PC-9 (cell line): ENCODE data around the gene GALNT1. TPM values are rescaled to one million over a fixed set of nuclear protein-coding genes. Genes with fewer than 3 reads are reported as not detected.

ENCODE experiments used
- BruUV-seq: library from RNA; stranded (reverse); fragments of 400-500 nt; replicated peaks from 2 replicates; lab custom pipeline; 2021; lab: Mats Ljungman, UMichigan
- CTCF ChIA-PET: fragments of 300-600 bp; sonication (Branson Sonifier 250); formaldehyde crosslinking; loops from one replicate; lab custom pipeline; 2022; ENCODE audit warnings: antibody characterized with exemption; lab: Charles Lee
- POLR2A ChIA-PET: fragments of 300-600 bp; sonication (Branson Sonifier 250); formaldehyde crosslinking; loops from one replicate; lab custom pipeline; 2022; ENCODE audit warnings: antibody characterized with exemption; ENCODE audit not compliant: unreplicated experiment; lab: Charles Lee
- DNase-seq, 2 experiments: peaks; one replicate each; pipeline versions ENCODE4 v3.0.0 to v3.0.0-alpha.2; 2015 to 2022; ENCODE audit warnings: mixed read lengths in 1 of 2
- H2AFZ ChIP-seq: fragments of 200-600 bp; sonication (generic); 2 replicates; pipeline ENCODE4 v1.8.1; 2017; ENCODE audit warnings: antibody characterized with exemption
- H3F3A ChIP-seq: fragments of 200-600 bp; sonication (generic); 2 replicates; pipeline ENCODE4 v1.8.1; 2017; ENCODE audit warnings: antibody characterized with exemption, mild to moderate bottlenecking, low read depth; ENCODE audit not compliant: insufficient read depth
- H3K27ac ChIP-seq: fragments of 200-600 bp; sonication (generic); 2 replicates; pipeline ENCODE4 v1.6.1; 2016; ENCODE audit warnings: mixed run types
- H3K27me3 ChIP-seq: fragments of 200-600 bp; sonication (generic); 2 replicates; pipeline ENCODE4 v1.6.1; 2016; ENCODE audit warnings: low read depth, mixed run types; ENCODE audit not compliant: insufficient read depth
- H3K36me3 ChIP-seq: fragments of 200-600 bp; sonication (generic); 2 replicates; pipeline ENCODE4 v1.6.1; 2016; ENCODE audit warnings: low read depth, mixed run types
- H3K4me1 ChIP-seq: fragments of 200-600 bp; sonication (generic); replicated peaks from 2 replicates; pipeline ENCODE4 v1.6.1; 2016; ENCODE audit warnings: mixed run types; ENCODE audit not compliant: insufficient read depth
- H3K4me2 ChIP-seq: fragments of 200-600 bp; sonication (generic); 2 replicates; pipeline ENCODE4 v1.6.1; 2017; ENCODE audit warnings: mixed run types
- H3K4me3 ChIP-seq: fragments of 200-600 bp; sonication (generic); 2 replicates; pipeline ENCODE4 v1.6.1; 2016; ENCODE audit warnings: mixed run types
- H3K79me2 ChIP-seq: fragments of 200-600 bp; sonication (generic); 2 replicates; pipeline ENCODE4 v1.6.1; 2017; ENCODE audit warnings: low read depth, mixed run types
- H3K9me2 ChIP-seq: fragments of 200-600 bp; sonication (generic); 2 replicates; pipeline ENCODE4 v1.8.1; 2017; ENCODE audit warnings: mild to moderate bottlenecking; ENCODE audit not compliant: insufficient read depth
- H3K9me3 ChIP-seq: fragments of 200-600 bp; sonication (generic); 2 replicates; pipeline ENCODE4 v1.8.1; 2016; ENCODE audit warnings: low read depth; ENCODE audit not compliant: insufficient read depth
- H4K20me1 ChIP-seq: fragments of 200-600 bp; sonication (generic); 2 replicates; pipeline ENCODE4 v1.8.1; 2017; ENCODE audit not compliant: insufficient read depth
- EZH2 ChIP-seq: fragments of 200-600 bp; sonication (generic); IDR thresholded peaks from 2 replicates; pipeline ENCODE4 v1.8.0; 2017; ENCODE audit warnings: antibody characterized with exemption, low read depth
- intact Hi-C: fragments of 100-400 bp; cut with micrococcal nuclease; formaldehyde crosslinking; loops from one replicate; pipeline ENCODE4 v1.10.0; 2022; ENCODE audit not compliant: unreplicated experiment
- total RNA-seq: library from RNA; stranded (reverse); gene quantifications from 2 replicates; pipeline ENCODE4 v1.2.3, GENCODE V29; 2021
- TF ChIP-seq, protein P1 (sequence below): fragments of 200-600 bp; sonication (generic); conservative IDR thresholded peaks from 2 replicates; pipeline ENCODE4 v1.6.1; 2017; ENCODE audit warnings: mixed run types, antibody characterized with exemption, mild to moderate bottlenecking, moderate library complexity

Gene GALNT1
- total RNA-seq, 1 experiment from 2014 or later: 88.9 TPM

DNA sequence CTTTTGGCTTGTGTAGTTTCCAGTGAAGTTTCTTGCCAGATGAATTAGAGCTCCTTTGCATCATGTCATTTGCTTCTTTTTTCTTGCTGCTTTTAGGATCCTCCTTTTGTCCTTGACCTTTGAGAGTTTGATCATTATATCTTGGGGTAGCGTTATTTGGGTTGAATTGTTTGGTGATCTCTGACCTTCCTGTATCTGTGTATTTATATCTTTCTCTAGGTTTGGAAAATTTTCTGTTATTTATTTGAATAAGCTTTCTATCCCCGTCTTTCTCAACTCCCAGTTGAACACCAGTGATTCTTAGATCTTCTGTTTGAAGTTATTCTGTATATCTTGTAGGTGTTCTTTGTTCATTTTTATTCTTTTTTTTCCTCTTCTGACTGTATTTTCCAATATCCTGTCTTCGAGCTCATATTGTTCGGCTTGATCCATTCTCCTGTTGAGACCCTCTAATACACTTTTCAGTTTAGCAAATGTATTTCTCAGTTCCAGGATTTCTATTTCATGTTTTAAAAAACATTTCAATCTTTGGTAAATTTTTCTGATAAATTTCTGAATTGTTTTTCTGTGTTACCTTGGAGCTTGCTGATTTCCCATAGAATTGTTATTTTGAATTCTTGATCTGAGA, 20.8 kb downstream of the GALNT1 start:
- Histone ChIP-seq H4K20me1 (no peaks in the 10 kb centered on the region), H3K9me3 (peaks cover 4% of the 10 kb centered on the region; the same call in 1 of the 2 replicates), H3K79me2 (peaks cover 68% of the 10 kb centered on the region), H3K27ac (no peak overlapping the region), H2AFZ (no peak overlapping the region), H3K9me2 (no peaks in the 10 kb centered on the region), H3K4me2 (no peak overlapping the region), H3K4me1 (no peaks in the 10 kb centered on the region; the same call in 1 of the 2 replicates), H3F3A (no peaks in the 10 kb centered on the region), H3K27me3 (no peaks in the 10 kb centered on the region), H3K4me3 (no peak overlapping the region), H3K36me3 (no peaks in the 10 kb centered on the region)
- ChIA-PET POLR2A (interaction anchor here (0.7 kb wide), 1 partner anchor 53 kb away, joined by 5 read pairs; no protein-coding TSS in a partner anchor), CTCF (no interaction called here)
- TF ChIP-seq EZH2: no peak
- TF ChIP-seq, protein P1, sequence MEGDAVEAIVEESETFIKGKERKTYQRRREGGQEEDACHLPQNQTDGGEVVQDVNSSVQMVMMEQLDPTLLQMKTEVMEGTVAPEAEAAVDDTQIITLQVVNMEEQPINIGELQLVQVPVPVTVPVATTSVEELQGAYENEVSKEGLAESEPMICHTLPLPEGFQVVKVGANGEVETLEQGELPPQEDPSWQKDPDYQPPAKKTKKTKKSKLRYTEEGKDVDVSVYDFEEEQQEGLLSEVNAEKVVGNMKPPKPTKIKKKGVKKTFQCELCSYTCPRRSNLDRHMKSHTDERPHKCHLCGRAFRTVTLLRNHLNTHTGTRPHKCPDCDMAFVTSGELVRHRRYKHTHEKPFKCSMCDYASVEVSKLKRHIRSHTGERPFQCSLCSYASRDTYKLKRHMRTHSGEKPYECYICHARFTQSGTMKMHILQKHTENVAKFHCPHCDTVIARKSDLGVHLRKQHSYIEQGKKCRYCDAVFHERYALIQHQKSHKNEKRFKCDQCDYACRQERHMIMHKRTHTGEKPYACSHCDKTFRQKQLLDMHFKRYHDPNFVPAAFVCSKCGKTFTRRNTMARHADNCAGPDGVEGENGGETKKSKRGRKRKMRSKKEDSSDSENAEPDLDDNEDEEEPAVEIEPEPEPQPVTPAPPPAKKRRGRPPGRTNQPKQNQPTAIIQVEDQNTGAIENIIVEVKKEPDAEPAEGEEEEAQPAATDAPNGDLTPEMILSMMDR: no peak
- BruUV-seq: no TSS peak
- DNase-seq: no peak
- intact Hi-C loops: no loop called here

DNA sequence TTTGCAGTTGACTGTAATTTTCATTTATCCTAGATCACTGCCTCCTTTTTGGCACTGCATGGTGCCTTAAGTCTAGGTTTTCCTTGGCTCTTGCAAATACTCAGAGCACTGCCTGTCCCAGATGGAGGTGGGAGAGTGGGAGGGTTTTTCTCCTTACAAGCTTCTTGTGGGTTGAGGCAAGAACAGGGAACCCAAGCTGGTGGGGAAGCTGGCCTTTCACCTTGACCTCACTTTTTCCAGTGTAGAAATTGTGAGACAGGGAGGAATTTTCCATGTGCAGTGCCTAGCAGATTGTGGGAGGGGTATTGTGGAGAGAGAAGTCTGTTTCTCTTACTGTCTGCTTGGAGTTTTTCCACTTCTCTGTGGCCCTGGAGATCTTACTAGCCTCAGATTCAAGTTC, 21.5 kb downstream of the GALNT1 start:
- no peaks in the 10 kb centered on the region for H3K36me3 ChIP-seq
- no peak overlapping the region for H2AFZ ChIP-seq
- intact Hi-C loops: no loop called here
- H3K27ac ChIP-seq: no peak overlapping the region
- no peak overlapping the region for H3K4me2 ChIP-seq
- no peak overlapping the region for H3K4me3 ChIP-seq
- no peaks in the 10 kb centered on the region; the same call in 1 of the 2 replicates for H3K4me1 ChIP-seq
- peaks cover 4% of the 10 kb centered on the region; the same call in 1 of the 2 replicates for H3K9me3 ChIP-seq
- peaks cover 74% of the 10 kb centered on the region for H3K79me2 ChIP-seq
- POLR2A ChIA-PET: no interaction called here
- H3F3A ChIP-seq: no peaks in the 10 kb centered on the region
- TF ChIP-seq, protein P1: no peak
- no peak for TF ChIP-seq EZH2
- DNase-seq: no peak
- H3K9me2 ChIP-seq: no peaks in the 10 kb centered on the region
- H4K20me1 ChIP-seq: no peaks in the 10 kb centered on the region
- no peaks in the 10 kb centered on the region for H3K27me3 ChIP-seq
- BruUV-seq: no TSS peak
- CTCF ChIA-PET: no interaction called here

GRCh38 chr18:35603528-35603927, 22.0 kb downstream of the GALNT1 start:
- H3K79me2 ChIP-seq: peaks cover 69% of the 10 kb centered on the region
- H4K20me1 ChIP-seq: no peaks in the 10 kb centered on the region
- CTCF ChIA-PET: no interaction called here
- no peaks in the 10 kb centered on the region for H3K36me3 ChIP-seq
- TF ChIP-seq, protein P1: no peak
- intact Hi-C loops: no loop called here
- no peaks in the 10 kb centered on the region for H3K27me3 ChIP-seq
- DNase-seq: no peak
- POLR2A ChIA-PET: no interaction called here
- peaks cover 4% of the 10 kb centered on the region; the same call in 1 of the 2 replicates for H3K9me3 ChIP-seq
- H3K9me2 ChIP-seq: no peaks in the 10 kb centered on the region
- BruUV-seq: no TSS peak
- H3K4me1 ChIP-seq: no peaks in the 10 kb centered on the region; the same call in 1 of the 2 replicates
- H3K4me3 ChIP-seq: no peak overlapping the region
- H3F3A ChIP-seq: no peaks in the 10 kb centered on the region
- H2AFZ ChIP-seq: no peak overlapping the region
- no peak overlapping the region for H3K27ac ChIP-seq
- no peak overlapping the region for H3K4me2 ChIP-seq
